ENCODE measurements around the gene TSHB. TPM values are rescaled to one million over a fixed set of nuclear protein-coding genes. Genes with fewer than 3 reads are reported as not detected.

TSHB gene
- total RNA-seq, 2 donors from 2014 or later, result not detected

DNA sequence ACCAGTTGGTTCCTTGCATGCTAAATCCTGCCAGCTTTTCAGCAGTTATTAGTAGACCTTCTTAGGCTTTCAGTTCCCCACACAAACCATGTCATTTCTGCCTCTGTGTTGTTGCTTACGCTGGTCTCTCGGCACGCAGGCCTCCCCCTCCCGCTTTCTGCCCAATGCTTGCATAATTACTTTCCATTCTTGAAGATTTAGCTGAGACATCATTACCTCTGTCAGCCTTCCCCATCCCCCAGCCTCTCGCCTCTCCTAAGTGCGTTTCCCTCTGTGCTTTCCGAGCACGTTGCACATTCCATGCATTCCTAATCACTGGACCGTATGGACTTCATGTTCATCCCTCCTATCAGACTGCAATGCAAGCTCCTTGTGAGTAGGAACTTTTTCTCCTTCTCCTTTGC lies 26.8 kb downstream of the TSHB start:
- intact Hi-C loops (cut with DNase I), result no loop called here
- no peak for DNase-seq (ENCODE audit: low spot score)

DNA sequence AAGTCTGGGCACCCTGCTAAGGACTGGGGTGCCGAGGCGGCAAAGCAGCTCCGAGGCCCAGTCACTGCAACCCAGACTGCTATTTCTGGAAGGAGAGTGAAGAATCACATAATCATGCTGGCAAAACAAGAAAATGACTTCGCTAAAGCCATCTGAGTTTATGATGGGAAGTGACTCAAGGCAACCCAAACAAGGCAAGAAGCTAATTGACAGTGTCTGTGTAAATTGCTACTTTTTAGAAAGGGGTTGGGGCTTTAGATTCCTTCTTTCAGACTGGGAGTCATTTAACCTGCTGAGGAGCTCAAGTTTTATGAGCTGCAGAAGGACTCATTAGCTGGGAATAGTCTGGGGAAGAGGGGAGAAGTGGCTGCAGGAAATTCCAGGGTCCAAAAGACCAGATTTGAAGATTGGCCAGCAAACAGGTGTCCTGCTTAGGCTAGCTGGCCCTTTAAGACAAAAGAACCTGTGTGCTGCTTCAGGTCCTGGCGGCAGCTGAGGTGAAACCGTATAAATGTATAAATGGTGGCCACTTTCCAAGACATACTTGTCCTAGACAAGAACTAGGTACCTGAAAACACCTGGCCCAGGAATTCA lies 28.1 kb downstream of the TSHB start:
- DNase-seq (ENCODE audit: low spot score), result no peak
- intact Hi-C loops (cut with DNase I), result no loop called here

DNA sequence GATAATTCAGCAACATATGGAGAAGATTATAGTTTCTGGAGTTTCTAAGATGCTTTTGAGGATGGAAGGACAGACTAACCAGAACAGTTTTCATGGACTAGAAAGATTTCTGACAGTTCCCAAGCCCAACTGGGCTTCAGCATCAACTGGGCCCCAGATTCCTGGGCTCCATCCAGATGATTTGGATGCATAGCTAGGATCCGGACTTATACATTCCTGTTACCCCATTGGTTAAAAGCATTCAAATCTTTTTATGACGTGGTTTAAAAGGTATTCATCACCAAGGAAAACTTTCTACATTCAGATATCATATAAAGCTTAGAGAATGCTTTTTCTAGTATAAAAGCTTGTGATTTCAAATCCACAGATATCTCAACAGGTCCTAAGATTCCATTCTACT lies 29.7 kb downstream of the TSHB start:
- intact Hi-C loops (cut with DNase I), result no loop called here
- no peak for DNase-seq (ENCODE audit: low spot score)

DNA sequence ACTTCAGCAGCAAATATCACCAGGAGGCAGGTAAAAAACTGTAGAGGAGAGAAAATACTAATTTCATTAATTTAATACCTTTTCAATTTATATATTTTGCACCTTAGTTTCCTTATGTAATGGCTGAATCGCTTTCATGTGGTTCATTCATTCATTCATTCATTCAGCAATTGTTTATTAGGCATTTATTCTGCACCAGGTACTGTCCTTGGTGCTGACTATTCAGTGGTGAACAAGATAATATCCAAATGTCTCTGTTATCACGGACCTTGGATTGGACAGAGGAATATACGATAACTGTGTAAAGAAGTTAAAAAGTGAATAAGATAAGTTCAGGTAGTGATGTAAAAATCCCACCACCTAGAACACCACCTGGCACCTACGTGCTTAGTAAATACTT lies 30.9 kb downstream of the TSHB start:
- no peak for DNase-seq (ENCODE audit: low spot score)
- intact Hi-C loops (cut with DNase I), result no loop called here

DNA sequence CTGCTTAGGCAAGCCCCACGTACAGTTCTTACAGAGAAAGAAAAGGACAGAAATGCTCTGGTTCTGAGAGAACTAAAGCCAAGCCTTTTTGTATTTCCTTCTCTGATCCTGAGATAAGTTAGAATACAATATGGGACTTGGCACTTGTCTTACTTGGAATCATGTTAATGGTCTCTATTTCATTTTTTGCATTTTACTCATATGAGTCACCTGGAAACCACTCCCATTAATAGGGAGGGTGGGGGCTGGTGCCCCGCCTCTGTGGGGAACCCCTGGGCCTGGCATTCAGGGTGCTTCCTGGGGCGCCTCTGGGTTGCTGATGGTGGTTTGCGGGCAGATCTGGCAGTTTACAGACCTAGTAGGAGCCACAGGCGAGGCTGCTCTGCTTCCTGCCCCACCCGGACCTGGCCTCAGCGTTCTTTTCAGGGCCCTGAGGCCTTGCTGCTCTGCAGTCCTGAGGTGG lies 32.9 kb downstream of the TSHB start:
- intact Hi-C loops (cut with DNase I), result no loop called here
- DNase-seq (ENCODE audit: low spot score), result no peak

DNA sequence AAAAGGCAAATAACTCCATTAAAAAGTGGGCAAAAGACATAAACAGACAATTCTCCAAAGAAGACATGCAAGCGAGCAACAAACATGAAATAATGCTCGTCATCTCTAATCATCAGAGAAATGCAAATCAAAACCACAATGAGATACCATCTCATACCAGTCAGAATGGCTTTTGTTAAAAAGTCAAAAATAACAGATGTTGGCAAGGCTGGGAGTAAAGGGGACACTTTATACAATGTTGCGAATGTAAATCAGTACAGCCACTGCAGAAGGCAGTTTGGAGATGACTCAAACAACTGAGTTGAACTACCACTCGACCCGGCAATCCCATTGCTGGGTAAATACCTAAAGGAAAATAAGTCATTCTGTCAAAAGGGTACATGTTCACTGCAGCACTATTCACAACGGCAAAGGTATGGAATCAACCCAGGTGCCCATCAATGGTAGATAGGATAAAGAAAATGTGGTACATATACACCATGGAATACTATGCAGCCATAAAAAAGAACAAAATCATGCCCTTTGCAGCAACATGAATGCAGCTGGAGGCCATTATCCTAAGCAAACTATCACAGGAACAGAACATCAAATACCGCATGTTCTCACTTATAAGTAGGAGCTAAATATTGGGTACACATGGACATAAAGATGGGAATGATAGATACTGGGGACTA lies 33.7 kb downstream of the TSHB start:
- intact Hi-C loops (cut with DNase I), result no loop called here
- DNase-seq (ENCODE audit: low spot score), result no peak

DNA sequence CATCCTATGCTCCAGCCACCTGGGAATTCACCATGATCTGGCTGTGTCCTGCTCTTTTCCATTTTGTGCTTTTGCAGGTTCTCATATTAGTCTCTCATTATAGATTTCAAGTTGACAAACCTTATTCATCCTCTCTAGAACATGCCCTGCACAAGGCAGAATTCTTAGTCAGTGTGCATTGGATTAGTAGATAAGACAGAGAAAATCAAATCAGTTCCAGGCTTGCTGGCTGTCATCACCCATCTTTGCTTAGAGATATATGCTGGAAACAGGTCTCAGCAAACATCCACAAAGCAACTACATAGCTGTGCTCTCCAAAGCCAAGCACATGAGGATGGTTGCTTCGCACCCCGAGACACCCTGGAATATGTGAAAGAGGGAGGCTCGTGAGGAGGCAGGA lies 34.8 kb downstream of the TSHB start:
- intact Hi-C loops (cut with DNase I), result no loop called here
- no peak for DNase-seq (ENCODE audit: low spot score)

DNA sequence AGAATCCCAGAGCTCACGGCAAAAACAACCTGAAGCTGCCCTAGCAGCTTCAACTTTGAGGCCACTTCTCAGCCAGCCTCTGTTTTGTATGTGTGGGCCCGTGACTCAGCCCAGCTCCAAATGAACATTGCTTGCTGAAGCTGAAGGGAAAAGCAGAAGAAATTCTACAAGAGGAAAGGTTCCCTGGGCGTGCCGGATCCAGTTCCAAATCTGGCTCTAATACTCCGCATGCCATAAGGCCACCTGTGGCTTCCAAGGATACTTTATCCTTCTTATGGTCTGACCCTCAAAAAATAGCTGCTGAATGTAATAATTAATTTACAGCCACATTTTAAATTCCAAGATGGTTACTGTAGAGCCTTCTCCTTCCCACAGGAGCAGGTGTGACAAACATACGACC lies 35.4 kb downstream of the TSHB start:
- DNase-seq (ENCODE audit: low spot score), result no peak
- intact Hi-C loops (cut with DNase I), result no loop called here

DNA sequence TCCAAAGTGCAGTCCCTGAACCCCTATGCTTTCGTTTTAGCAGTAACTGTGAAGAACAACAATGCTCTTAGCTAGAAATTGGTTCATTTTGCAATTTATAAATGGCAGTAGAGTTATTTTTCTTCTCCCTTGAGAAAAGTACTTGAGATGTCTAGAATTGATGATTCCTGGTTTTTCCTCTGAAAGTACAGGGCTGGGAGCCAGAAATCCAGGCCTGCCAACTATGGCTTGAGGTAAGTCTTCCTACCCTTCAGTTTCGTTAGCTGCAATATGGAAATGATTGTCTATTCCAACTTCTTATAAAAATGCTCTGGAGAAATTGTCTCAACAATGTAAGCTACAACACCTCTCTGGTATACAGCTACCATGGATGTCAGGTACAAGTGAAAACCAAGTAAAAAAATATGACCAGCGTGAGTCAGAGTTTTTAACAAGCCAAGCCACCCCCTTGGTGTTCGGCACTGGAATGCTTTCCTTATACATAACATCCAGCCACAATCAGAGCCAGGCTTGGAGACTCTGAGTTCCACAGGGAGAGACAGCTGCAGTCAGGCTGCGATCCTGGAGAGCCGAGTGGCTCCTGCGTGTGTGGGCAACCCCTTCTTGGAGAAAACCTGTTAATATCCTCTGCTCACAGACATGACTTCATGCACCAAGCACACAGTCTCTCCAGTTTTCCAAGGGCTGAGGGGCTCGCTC lies 37.7 kb downstream of the TSHB start:
- intact Hi-C loops (cut with DNase I), result no loop called here
- DNase-seq (ENCODE audit: low spot score), result no peak

DNA sequence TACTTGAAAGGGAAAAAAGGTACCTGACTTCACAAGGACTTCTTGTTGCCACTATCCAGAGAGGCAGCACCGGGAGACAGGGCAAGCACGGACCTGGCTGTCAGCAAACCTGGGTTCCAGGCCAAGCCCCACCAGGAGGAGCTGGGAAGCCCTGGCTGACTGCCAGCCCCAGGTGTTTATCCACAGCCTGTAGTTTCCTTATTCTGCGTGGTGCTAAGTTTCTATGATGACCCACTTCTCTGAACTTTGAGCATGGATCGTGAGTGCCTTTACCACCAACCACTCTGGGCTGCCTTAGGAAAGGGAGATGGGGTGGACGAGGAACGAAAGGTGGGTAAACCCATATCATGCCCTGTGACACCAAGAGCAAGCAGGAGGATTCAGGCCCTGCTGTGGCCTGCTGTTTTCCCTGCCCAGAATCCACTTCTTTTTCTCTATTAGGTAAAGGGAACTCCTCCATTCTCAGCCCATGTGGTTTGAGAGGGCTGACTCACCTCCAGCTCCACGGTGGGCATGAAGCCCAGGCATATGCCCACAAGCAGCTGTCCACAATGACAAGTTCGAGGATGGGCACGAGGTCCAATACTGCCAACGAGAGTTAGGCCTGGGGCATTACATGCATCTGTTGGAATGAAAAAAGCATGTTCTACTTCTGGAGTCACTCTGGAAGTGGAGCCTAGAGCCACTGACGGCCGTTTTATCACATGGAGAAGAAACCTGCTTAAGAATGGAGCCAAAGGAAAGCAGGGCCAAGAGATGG lies 39.4 kb downstream of the TSHB start:
- intact Hi-C loops (cut with DNase I), result no loop called here
- no peak for DNase-seq (ENCODE audit: low spot score)

DNA sequence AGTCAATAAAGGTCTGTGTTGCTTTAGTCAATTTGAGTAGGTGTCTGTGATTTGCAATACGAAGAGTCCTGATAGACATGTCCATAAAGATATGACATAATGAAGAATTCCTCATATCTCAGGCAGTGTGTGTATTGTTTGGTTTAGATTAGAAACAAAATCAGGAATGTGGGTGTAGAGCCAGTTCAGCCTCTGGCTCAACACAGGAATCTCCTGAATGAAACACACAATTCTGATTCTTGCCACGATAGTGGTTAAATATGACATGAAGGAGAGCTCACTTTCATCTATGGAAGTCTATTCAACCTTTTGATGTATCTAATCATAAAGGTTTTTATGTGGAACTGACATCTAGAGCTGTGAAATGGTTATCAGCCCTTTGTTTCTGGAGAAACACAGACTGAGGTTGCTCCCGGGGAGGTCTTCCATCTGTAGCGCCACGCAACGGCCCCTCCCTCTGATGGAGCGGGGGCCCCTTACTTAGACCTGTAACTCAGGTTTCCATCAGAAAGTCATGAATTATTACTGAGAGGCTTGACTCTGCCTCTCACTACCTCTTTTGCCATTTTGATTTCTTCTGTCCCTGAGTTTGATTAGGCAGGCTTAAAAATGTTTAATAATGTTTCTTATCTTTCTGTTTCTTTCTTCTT lies 40.2 kb downstream of the TSHB start:
- intact Hi-C loops (cut with DNase I), result no loop called here
- DNase-seq (ENCODE audit: low spot score), result no peak

DNA sequence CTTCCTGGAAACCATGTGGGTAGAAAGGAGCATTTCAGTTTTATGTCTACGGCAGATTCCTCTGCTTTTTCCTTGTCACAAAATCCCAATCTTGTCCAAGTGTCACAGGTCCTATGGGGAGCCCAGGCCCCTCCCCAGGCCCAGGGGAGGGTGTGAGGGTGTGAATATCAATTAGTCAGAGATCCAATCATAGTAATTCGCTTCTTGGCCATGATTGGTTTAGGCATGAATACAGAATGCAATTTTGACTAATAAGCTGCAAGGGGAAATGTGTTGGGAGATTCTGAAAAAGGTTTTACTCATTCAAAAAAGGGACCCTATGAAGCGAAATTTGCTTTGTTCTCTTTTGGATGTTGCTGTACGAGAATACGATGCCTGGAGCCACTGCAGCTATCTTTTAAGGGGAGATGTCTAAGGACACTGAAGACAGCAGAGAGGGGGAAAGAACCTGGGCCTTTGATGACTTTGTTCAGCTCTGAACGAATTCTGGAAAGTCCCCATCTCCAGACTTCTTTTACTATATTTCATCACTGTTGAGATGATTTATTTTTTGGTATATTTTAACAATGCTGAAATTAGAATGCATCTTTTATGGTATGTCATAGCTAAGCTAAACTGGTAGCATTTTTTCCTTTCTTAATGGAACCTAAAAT lies 41.5 kb downstream of the TSHB start:
- intact Hi-C loops (cut with DNase I), result no loop called here
- DNase-seq (ENCODE audit: low spot score), result no peak

DNA sequence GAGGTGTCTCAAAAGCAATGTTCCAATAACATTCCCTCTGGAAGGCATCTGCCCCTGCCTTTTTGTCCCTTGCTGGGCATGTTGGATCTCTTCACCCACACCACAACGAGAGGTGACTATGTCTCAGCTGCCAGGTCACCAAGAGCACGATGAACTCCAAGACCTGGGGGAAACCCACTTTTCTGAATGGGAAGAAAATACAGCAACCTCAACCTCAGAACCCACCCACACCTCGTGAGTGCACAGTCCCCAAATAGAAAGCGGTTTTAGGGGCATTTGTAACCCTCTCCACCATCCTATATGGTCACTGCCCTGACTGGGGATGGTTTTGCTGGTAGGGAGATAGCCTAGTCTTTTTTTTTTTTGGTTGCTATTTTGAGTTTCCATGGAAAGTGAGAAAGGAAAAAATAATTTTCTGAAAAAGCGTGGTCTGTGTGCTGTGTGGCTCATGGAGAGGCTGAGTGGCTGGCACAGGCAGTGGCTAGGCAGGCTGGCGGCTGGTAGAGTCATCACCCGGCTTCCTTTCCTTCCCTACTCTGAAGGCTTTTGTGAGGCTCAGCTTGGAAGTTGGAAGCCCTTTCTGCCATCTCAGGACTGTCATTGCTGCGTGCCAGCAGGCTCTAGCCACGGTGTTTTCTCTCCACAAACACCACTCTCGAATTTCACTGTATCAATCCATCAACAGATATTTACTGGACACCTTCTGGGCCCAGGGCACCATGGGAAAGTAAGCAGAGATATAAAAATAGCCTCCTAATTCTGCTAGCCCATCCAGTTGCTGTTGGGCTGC lies 43.9 kb downstream of the TSHB start:
- intact Hi-C loops (cut with DNase I), result no loop called here

DNA sequence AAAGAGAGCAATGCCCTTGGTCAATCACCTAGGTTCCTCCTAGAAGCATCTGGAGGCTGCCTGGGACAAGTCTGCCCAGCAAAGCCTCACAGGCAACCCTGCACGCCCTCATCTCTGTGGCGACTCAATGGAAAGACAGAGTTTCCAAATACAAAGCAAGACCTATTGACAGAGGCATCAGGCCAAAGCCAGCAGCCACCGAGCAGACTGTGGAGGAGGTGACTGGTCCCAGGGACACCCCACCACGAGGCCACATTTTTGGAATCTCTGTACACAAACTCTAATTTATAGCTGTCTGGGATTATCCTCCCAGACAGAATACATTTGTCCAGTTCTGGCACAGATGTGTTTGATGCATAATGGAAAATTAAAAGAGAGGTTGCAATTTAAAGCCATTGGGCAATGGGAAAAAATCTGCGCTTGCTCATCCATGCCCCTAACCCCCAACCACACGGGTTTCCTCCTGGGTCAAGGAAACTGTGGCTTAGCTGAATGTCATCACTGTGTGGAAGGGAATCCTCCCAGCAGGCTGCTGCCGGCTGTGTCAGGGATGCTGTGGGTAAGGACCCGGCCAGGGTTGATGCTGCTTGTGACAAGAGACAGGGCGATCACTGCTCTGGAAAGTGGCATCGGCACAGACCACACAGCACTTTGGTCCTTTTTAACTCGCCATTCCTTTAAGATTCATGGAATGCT lies 45.4 kb downstream of the TSHB start:
- intact Hi-C loops (cut with DNase I), result no loop called here
- no peak for DNase-seq (ENCODE audit: low spot score)

More for the DNA sequence above, 43.9 kb downstream of the TSHB start:
- DNase-seq (ENCODE audit: low spot score), result no peak

DNA sequence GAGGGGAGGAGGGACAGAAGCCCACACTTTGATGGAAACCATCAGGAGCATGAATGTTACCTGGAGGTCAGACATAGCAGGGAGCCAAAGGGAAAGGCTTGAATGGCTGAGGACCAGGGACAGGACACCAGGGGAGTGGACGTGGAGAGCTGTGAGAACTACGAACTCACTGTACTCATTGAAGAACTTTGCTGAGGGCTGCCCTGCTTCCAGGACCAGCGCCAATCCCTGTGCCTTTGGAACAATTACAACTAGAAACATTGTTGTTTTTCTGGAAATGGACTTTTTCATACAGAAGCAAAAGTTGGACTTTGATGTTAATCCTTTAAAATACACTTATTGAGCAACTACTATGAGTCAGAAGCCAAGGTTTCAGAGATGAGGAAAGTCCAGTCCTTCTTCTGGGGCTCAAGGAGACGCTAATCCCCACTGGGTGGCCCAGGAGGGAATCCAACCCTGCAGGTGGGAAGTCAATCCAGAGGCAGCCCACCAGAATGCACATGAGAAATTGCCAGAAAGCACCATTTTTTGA lies 46.8 kb downstream of the TSHB start:
- intact Hi-C loops (cut with DNase I), result no loop called here

DNA sequence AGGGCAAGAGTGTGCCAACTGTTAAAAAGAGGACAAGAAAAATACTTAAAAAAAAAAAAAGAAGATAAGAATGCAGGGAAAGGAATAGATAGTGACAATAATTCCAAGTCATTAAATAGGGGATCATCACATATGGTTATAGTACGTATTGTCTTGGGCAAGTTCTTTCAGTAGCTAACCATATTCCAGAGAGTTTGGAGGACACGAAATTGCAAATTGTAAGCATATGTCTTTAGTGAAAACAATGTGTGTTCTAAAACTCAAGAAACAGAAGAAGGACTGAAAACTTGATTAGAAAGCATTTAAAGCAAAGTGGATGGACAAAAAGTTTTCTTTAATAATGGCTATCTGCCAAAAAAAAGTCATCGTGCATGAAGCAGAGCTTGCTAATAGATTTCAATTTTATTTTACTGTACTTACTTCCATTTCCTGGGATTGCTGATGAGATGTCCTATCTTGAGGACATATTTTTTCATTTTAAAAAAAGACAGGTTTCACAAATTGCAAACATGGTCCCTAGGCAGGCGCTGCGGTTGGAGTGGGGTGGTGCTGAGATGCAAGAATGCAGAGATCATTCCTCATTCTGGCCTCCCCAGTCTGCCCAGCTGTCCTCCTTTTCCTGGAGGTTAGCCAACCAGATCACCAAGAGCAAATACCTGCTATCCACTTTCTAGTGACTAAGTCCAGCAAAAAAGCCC lies 47.8 kb downstream of the TSHB start:
- intact Hi-C loops (cut with DNase I), result no loop called here
- DNase-seq (ENCODE audit: low spot score), result no peak

More for the DNA sequence above, 46.8 kb downstream of the TSHB start:
- no peak for DNase-seq (ENCODE audit: low spot score)

DNA sequence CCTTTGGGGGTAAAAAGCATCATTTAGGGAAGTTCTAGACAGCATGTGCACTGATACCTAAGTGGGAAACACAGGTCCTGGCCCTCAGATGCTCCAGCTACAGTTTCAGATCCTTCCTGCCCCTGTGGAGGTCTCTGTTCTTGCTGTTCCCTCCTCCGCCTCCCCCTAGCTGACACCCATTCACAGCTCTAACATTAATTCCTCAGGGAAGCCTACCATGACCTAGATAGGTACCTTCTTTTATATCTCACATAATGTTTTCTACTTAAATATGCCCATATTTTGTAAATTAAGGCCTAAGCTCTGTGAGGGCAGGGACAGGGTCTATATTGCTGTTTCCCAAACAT lies 48.3 kb downstream of the TSHB start:
- intact Hi-C loops (cut with DNase I), result no loop called here
- DNase-seq (ENCODE audit: low spot score), result no peak

Measured in posterior vena cava (tissue), 2 donors.